Psoas muscle (tissue), 8 donors: ENCODE results near the gene TMEM170B. TPM values are rescaled to one million over a fixed set of nuclear protein-coding genes. Genes with fewer than 3 reads are reported as not detected.
A peak's percentile ranks its signal among the peaks of the same experiment; 100 is the strongest.

Experiments
- ATAC-seq, 4 donors: fragments of 200-7000 bp; cut with Tn5 transposase; one replicate each; pipeline ENCODE4 v1.9.1; 2020; ENCODE audit warnings: moderate library complexity in 3 of 4, mild to moderate bottlenecking in 2 of 4
- DNase-seq, 2 donors: peaks; one replicate each; pipeline ENCODE4 v3.0.0-alpha.2; 2020
- H3K27ac ChIP-seq: fragments of 200-600 bp; one replicate; pipeline ENCODE4 v1.8.0; 2022
- H3K27me3 ChIP-seq, 3 donors: fragments of 200-600 bp in 1 of 3; one replicate each; pipeline versions ENCODE4 v1.6.1 to v1.8.0; 2013 to 2022; ENCODE audit warnings: low read length in 2 of 3, mild to moderate bottlenecking in 2 of 3, moderate library complexity in 1 of 3; ENCODE audit not compliant: insufficient read depth in 3 of 3
- H3K36me3 ChIP-seq, 2 donors: fragments of 200-600 bp in 1 of 2; one replicate each; pipeline versions ENCODE4 v1.6.1 to v1.8.0; 2013 to 2022; ENCODE audit warnings: low read depth in 1 of 2, mild to moderate bottlenecking in 1 of 2, moderate library complexity in 1 of 2; ENCODE audit not compliant: insufficient read depth in 1 of 2
- H3K4me1 ChIP-seq: fragments of 200-600 bp; one replicate; pipeline ENCODE4 v1.8.0; 2022
- H3K4me3 ChIP-seq: fragments of 200-600 bp; one replicate; pipeline ENCODE4 v1.8.0; 2022; ENCODE audit warnings: mild to moderate bottlenecking
- H3K9me3 ChIP-seq: fragments of 200-600 bp; one replicate; pipeline ENCODE4 v1.8.0; 2022
- WGBS, 3 donors: extraction: QIAGEN DNeasy Blood & Tissue Kit; methylation state at CpG; one replicate each; pipeline versions ENCODE4 v1.1.6 to v1.1.7; 2013; 5-methylcytosine and 5-hydroxymethylcytosine counted together
- intact Hi-C, 2 donors: fragments of 100-400 bp; cut with DNase I; formaldehyde crosslinking; loops; one replicate each; pipeline versions ENCODE4 v1.11.0 to v1.14.2; 2022
- polyA plus RNA-seq, 3 donors: library from polyadenylated mRNA; stranded (reverse); fragments of 200-250 nt; gene quantifications; one replicate each; pipeline ENCODE4 v1.2.3, GENCODE V29; 2013
- total RNA-seq, 4 donors: library from RNA; stranded (reverse); fragmentation: NEBNext Ultra II Directional in 2 of 4; extraction: Animal tissue kit (Norgen Biotek cat#: 25700) in 2 of 4; gene quantifications; one replicate each; pipeline versions ENCODE4 v1.2.1 to v1.2.4, GENCODE V29; 2021 to 2023
- TF ChIP-seq, protein P1 (sequence below): fragments of 200-600 bp; IDR thresholded peaks from one replicate; pipeline ENCODE4 v1.8.0; 2022; ENCODE audit warnings: antibody characterized with exemption
- donor health status: healthy with polysubstance abuse.
- donor health status: DM: no; HTN: no; CAD: no; lungs with moderate emphysema.
- donor health status: Bipolar disorder and iron deficiency.
- donor health status: healthy.
- donor health status: DM: yes; HTN: yes; CAD: no.
- donor health status: DM: no; HTN: no; CAD: no.
- donor health status: DM: no; HTN: no; CAD: no.
- donor health status: DM: yes; HTN: yes; CAD: no.

The TMEM170B gene
- total and polyA plus RNA-seq, 7 donors: 2.7 to 20.0 (median 7.4) TPM

GRCh38 chr6:11536795-11537194, 754 bp upstream of the TMEM170B start:
- peak overlapping the region; percentile 83 for H3K27ac ChIP-seq

GRCh38 chr6:11538052-11538818, 686 bp downstream of the TMEM170B start:
- intact Hi-C loops: no loop called here
- H3K27me3 ChIP-seq: no peaks in the 10 kb centered on the region
- no peaks in the 10 kb centered on the region for H3K36me3 ChIP-seq
- ATAC-seq: peak; percentile 6 to 18 (median 16)
- TF ChIP-seq, protein P1, sequence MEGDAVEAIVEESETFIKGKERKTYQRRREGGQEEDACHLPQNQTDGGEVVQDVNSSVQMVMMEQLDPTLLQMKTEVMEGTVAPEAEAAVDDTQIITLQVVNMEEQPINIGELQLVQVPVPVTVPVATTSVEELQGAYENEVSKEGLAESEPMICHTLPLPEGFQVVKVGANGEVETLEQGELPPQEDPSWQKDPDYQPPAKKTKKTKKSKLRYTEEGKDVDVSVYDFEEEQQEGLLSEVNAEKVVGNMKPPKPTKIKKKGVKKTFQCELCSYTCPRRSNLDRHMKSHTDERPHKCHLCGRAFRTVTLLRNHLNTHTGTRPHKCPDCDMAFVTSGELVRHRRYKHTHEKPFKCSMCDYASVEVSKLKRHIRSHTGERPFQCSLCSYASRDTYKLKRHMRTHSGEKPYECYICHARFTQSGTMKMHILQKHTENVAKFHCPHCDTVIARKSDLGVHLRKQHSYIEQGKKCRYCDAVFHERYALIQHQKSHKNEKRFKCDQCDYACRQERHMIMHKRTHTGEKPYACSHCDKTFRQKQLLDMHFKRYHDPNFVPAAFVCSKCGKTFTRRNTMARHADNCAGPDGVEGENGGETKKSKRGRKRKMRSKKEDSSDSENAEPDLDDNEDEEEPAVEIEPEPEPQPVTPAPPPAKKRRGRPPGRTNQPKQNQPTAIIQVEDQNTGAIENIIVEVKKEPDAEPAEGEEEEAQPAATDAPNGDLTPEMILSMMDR: no peak
- 0 to 2% (median 1%) methylated on average over 53 to 74 of the region's 74 CpGs for WGBS, 3 donors
- H3K27ac ChIP-seq: peak overlapping the region; percentile 83
- DNase-seq: peak; percentile 34 to 60
- no peaks in the 10 kb centered on the region for H3K9me3 ChIP-seq
- H3K4me3 ChIP-seq: peak overlapping the region; percentile 92
- peaks cover 15% of the 10 kb centered on the region for H3K4me1 ChIP-seq

More at GRCh38 chr6:11536795-11537194, 754 bp upstream of the TMEM170B start:
- no peaks in the 10 kb centered on the region for H3K36me3 ChIP-seq
- 3% methylated on average over 12 of the region's 12 CpGs for WGBS, 3 donors
- peak overlapping the region; percentile 92 for H3K4me3 ChIP-seq
- H3K4me1 ChIP-seq: peaks cover 15% of the 10 kb centered on the region
- DNase-seq (no peak), ATAC-seq (no peak)
- TF ChIP-seq, protein P1: no peak
- no peaks in the 10 kb centered on the region for H3K9me3 ChIP-seq
- no peaks in the 10 kb centered on the region for H3K27me3 ChIP-seq
- intact Hi-C loops: no loop called here

DNA sequence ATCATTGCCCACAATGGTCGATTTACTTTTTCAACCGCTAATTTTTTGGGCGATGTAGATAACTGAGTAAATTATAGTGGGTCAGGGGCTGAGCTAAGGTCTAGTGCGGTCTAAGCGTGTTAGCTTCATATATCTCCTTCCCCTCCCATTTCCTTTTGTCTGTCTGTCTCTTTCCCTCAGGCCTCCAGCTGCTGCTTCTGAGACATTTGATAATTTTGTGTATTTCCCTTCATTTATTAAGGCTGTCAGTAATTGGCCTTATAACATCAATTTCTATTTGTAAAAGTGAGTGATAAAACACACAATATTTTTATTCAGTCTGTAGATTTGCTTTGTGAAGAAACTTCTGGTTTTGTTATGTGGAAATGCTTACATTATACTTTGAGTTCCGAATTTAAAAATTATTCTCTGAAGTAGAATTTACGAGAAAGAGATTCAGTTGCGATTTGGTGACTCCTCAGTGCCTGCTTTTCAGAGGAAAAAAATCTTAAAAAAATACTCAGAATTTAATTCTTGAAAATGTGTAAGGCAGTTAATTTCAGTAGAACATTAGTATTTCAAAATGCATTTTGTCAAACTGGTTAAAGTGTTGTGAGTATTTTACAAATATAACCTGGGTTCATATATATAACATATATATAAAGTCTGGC, 1.4 kb downstream of the TMEM170B start:
- H3K9me3 ChIP-seq: no peaks in the 10 kb centered on the region
- H3K27me3 ChIP-seq: no peaks in the 10 kb centered on the region
- intact Hi-C loops: no loop called here
- peaks cover 15% of the 10 kb centered on the region for H3K4me1 ChIP-seq
- 29 to 50% (median 34%) methylated on average over 8 of the region's 8 CpGs for WGBS, 3 donors
- peak overlapping the region; percentile 92 for H3K4me3 ChIP-seq
- TF ChIP-seq, protein P1: no peak
- no peak overlapping the region for H3K27ac ChIP-seq
- ATAC-seq (no peak), DNase-seq (no peak)
- H3K36me3 ChIP-seq: no peaks in the 10 kb centered on the region

- Histone ChIP-seq H3K9me3 (no peaks in the 10 kb centered on the region), H3K27ac (no peak overlapping the region), H3K4me3 (no peak overlapping the region), H3K27me3 (no peaks in the 10 kb centered on the region), H3K4me1 (peaks cover 10% of the 10 kb centered on the region), H3K36me3 (no peaks in the 10 kb centered on the region)
- DNase-seq (no peak), ATAC-seq (no peak)
- intact Hi-C loops: no loop called here
- TF ChIP-seq, protein P1: no peak
- WGBS, 3 donors: 89 to 97% (median 91%) methylated on average over 3 of the region's 3 CpGs
Measured at GRCh38 chr6:11542863-11543262, 5.3 kb downstream of the TMEM170B start.
